ENCODE measurements around the gene ADAMTS7.

DNA sequence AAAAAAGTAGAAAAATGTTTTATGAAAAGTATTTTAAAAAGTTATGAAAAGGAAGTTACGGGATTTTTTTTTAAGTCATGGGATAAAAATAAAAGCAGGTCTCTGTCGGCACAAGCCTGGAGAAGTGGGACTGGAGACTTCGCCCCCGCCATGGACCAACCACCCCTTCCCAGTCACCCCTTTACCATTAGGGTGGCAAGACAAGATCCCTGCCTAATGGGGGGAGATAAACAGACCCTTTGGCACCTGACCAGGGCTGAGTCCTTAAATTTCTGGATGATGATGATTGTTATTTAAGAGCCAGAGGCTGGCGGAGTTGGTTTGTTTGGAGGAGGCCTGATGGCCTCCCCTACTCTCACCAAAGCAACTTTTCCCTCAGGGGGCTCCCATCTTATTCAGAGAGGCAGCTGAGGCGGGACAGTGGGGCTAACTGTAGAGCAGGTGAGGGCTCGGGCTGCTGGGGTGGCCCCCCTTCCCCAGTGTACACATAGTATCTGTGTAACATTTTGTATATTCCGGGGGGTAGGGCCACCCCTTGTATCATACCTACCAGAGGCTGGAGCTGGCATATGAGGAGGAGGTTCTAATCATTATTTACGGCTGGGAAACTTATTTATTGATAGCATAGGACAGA lies 74.0 kb downstream of the ADAMTS7 start:
- no peak for TF ChIP-seq CHD1 (IDR thresholded peaks at IDR 0.05; ENCODE audit: low read depth, low read length)
- TF ChIP-seq SIN3A (conservative IDR thresholded peaks at IDR 0.05 in 1 of 2, IDR thresholded peaks at IDR 0.05 in 1 of 2; ENCODE audit: low read depth in 1 of 2, low read length in 2 of 2), result no peak
- TF ChIP-seq, protein P1, sequence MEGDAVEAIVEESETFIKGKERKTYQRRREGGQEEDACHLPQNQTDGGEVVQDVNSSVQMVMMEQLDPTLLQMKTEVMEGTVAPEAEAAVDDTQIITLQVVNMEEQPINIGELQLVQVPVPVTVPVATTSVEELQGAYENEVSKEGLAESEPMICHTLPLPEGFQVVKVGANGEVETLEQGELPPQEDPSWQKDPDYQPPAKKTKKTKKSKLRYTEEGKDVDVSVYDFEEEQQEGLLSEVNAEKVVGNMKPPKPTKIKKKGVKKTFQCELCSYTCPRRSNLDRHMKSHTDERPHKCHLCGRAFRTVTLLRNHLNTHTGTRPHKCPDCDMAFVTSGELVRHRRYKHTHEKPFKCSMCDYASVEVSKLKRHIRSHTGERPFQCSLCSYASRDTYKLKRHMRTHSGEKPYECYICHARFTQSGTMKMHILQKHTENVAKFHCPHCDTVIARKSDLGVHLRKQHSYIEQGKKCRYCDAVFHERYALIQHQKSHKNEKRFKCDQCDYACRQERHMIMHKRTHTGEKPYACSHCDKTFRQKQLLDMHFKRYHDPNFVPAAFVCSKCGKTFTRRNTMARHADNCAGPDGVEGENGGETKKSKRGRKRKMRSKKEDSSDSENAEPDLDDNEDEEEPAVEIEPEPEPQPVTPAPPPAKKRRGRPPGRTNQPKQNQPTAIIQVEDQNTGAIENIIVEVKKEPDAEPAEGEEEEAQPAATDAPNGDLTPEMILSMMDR (IDR thresholded peaks at IDR 0.05; ENCODE audit: control extremely low read depth in 1 of 3, insufficient read depth in 1 of 3, low read depth in 1 of 3, low read length in 3 of 3), result no peak

Measured in H1 (cell line).